Lung (tissue), 12 donors: Measurements from ENCODE around the gene DAPK2. TPM values are rescaled to one million over a fixed set of nuclear protein-coding genes. Genes with fewer than 3 reads are reported as not detected.
"Not testable (repeated sequence)": the region's sequence is repeated elsewhere in the genome, so short reads cannot be mapped to it uniquely, and the experiment has no call there.

ENCODE experiments used
- ATAC-seq: fragments of 200-7000 bp; cut with Tn5 transposase; one replicate; pipeline ENCODE4 v1.9.1; 2020; ENCODE audit warnings: moderate number of reproducible peaks; ENCODE audit not compliant: insufficient read depth, low FRiP score
- DNase-seq, 3 donors: peaks; one replicate each; pipeline ENCODE4 v3.0.0-alpha.2; 2013 to 2017
- H3K27ac ChIP-seq, 2 donors: one replicate each; pipeline ENCODE4 v1.5.1; 2013; ENCODE audit warnings: mild to moderate bottlenecking in 2 of 2, moderate library complexity in 2 of 2, control low read depth in 1 of 2, inconsistent platforms in 1 of 2, low read depth in 1 of 2, low read length in 1 of 2
- H3K27me3 ChIP-seq, 3 donors: one replicate each; pipeline ENCODE4 v1.5.1; 2013; ENCODE audit warnings: low read length in 2 of 3; ENCODE audit not compliant: control insufficient read depth in 3 of 3, insufficient read depth in 3 of 3
- H3K36me3 ChIP-seq, 4 donors: one replicate each; pipeline ENCODE4 v1.5.1; 2013; ENCODE audit warnings: low read length in 4 of 4, mild to moderate bottlenecking in 1 of 4, moderate library complexity in 1 of 4; ENCODE audit not compliant: control insufficient read depth in 4 of 4, insufficient read depth in 4 of 4
- H3K4me1 ChIP-seq, 5 donors: one replicate each; pipeline ENCODE4 v1.5.1; 2013; ENCODE audit warnings: low read length in 5 of 5, mild to moderate bottlenecking in 2 of 5, moderate library complexity in 1 of 5; ENCODE audit not compliant: control insufficient read depth in 5 of 5, insufficient read depth in 5 of 5
- H3K4me3 ChIP-seq: one replicate; pipeline ENCODE4 v1.5.1; 2013; ENCODE audit warnings: mild to moderate bottlenecking, control low read depth, moderate library complexity
- H3K9ac ChIP-seq, 2 donors: one replicate each; pipeline ENCODE4 v1.5.1; 2013; ENCODE audit warnings: low read length in 2 of 2, control low read depth in 1 of 2; ENCODE audit not compliant: insufficient read depth in 1 of 2
- H3K9me3 ChIP-seq, 4 donors: one replicate each; pipeline ENCODE4 v1.5.1; 2013; ENCODE audit warnings: low read length in 3 of 4, mild to moderate bottlenecking in 1 of 4, moderate library complexity in 1 of 4; ENCODE audit not compliant: control insufficient read depth in 4 of 4, insufficient read depth in 3 of 4
- CTCF ChIP-seq: IDR thresholded peaks from 2 replicates; pipeline ENCODE4 v1.5.1; 2012; ENCODE audit warnings: mild to moderate bottlenecking; ENCODE audit errors: control extremely low read depth, extremely low read depth
- WGBS, 2 donors: extraction: QIAGEN DNeasy Blood & Tissue Kit; methylation state at CpG; one replicate each; pipeline ENCODE4 v1.1.7; 2013; 5-methylcytosine and 5-hydroxymethylcytosine counted together
- polyA plus RNA-seq, 2 donors: library from polyadenylated mRNA; stranded (reverse); fragments of 200-250 nt; gene quantifications; one replicate each; pipeline ENCODE4 v1.2.1, GENCODE V29; 2013
- total RNA-seq, 2 donors: library from RNA; depleted of rRNA in 1 of 2; stranded (reverse); fragments of >200 nt in 1 of 2; gene quantifications; one replicate each; pipeline ENCODE4 v1.2.1, GENCODE V29; 2014 to 2021
- donor health status: control.
- donor health status: control.
- donor health status: Bipolar disorder and iron deficiency.
- donor health status: healthy.
- donor health status: DM: yes; HTN: yes; CAD: no.

DAPK2 gene
- total and polyA plus RNA-seq, 4 donors: 20.5 to 59.0 (median 49.1) TPM

- TF ChIP-seq CTCF: no peak
- 77 to 84% methylated on average over 12 of the region's 12 CpGs for WGBS, 2 donors
- no peaks in the 10 kb centered on the region for H3K9me3 ChIP-seq
- ATAC-seq: no peak
- H3K27ac ChIP-seq: peak overlapping the region in 1 of 2 donors; percentile 40
- H3K36me3 ChIP-seq: peaks cover 4 to 28% (median 6%) of the 10 kb centered on the region in 4 donors
- no peak overlapping the region for H3K9ac ChIP-seq
- DNase-seq: no peak
- H3K4me3 ChIP-seq: no peak overlapping the region
- peaks cover 0 to 13% (median 4%) of the 10 kb centered on the region in 5 donors for H3K4me1 ChIP-seq
- H3K27me3 ChIP-seq: no peaks in the 10 kb centered on the region
Measured at GRCh38 chr15:64089543-64090280, 43.4 kb upstream of the DAPK2 start.

- no peaks in the 10 kb centered on the region for H3K9me3 ChIP-seq
- ATAC-seq (no peak), DNase-seq (no peak)
- H3K27me3 ChIP-seq: no peaks in the 10 kb centered on the region
- no peaks in the 10 kb centered on the region for H3K4me1 ChIP-seq
- WGBS, 2 donors: 77 to 82% methylated on average over 3 of the region's 3 CpGs
- H3K9ac ChIP-seq: no peak overlapping the region
- no peak overlapping the region for H3K4me3 ChIP-seq
- TF ChIP-seq CTCF: no peak
- no peak overlapping the region for H3K27ac ChIP-seq
- H3K36me3 ChIP-seq: peaks cover 4 to 21% (median 8%) of the 10 kb centered on the region in 4 donors
Measured at GRCh38 chr15:64082757-64083156, 36.5 kb upstream of the DAPK2 start.

GRCh38 chr15:64073496-64073895 lies 27.2 kb upstream of the DAPK2 start:
- H3K27ac ChIP-seq, H3K9ac ChIP-seq: not testable (repeated sequence)
- WGBS, 2 donors: 98 to 100% methylated on average over 2 of the region's 2 CpGs

GRCh38 chr15:64072812-64073211 lies 26.5 kb upstream of the DAPK2 start:
- Histone ChIP-seq H3K4me3 (no peak overlapping the region), H3K27ac (no peak overlapping the region), H3K9me3 (no peaks in the 10 kb centered on the region), H3K9ac (no peak overlapping the region), H3K4me1 (peaks cover 0 to 13% (median 0%) of the 10 kb centered on the region in 5 donors), H3K36me3 (peaks cover 5 to 13% (median 9%) of the 10 kb centered on the region in 4 donors), H3K27me3 (no peaks in the 10 kb centered on the region)
- DNase-seq (no peak), ATAC-seq (no peak)
- no peak for TF ChIP-seq CTCF
- 72 to 88% methylated on average over 2 of the region's 2 CpGs for WGBS, 2 donors

More at GRCh38 chr15:64073496-64073895, 27.2 kb upstream of the DAPK2 start:
- not testable (repeated sequence) for H3K9me3 ChIP-seq, H3K27me3 ChIP-seq, DNase-seq, H3K4me3 ChIP-seq, ATAC-seq
- peaks cover 0 to 13% (median 0%) of the 10 kb centered on the region in 5 donors for H3K4me1 ChIP-seq
- peaks cover 5 to 13% (median 9%) of the 10 kb centered on the region in 4 donors for H3K36me3 ChIP-seq
